HepG2 (cell line): ENCODE measurements around the gene EPB41. TPM values are rescaled to one million over a fixed set of nuclear protein-coding genes. Genes with fewer than 3 reads are reported as not detected.

ENCODE experiments used
- AGO2 ChIP-seq: fragments of 200-400 bp; formaldehyde crosslinking; optimal IDR thresholded peaks from 2 replicates; pipeline ENCODE3; 2017; ENCODE audit warnings: mild to moderate bottlenecking, low read depth, low read length, moderate library complexity
- CEBPB ChIP-seq: IDR thresholded peaks from 2 replicates; pipeline ENCODE4 v1.6.1; 2011; ENCODE audit warnings: low read depth, low read length, improper control_type of control experiment, borderline replicate concordance
- CEBPG ChIP-seq: IDR thresholded peaks from 2 replicates; pipeline ENCODE4 v1.6.1; 2016
- DMAP1 ChIP-seq: IDR thresholded peaks from 2 replicates; pipeline ENCODE4 v1.6.1; 2016
- GATAD2A ChIP-seq: IDR thresholded peaks from 2 replicates; pipeline ENCODE4 v1.6.1; 2016
- HNRNPL ChIP-seq: fragments of 200-400 bp; formaldehyde crosslinking; IDR thresholded peaks from 2 replicates; pipeline ENCODE4 v1.6.1; 2017; ENCODE audit warnings: mild to moderate bottlenecking, low read depth, low read length
- HOXA5 ChIP-seq: sonication (generic); formaldehyde crosslinking; IDR thresholded peaks from 2 replicates; pipeline ENCODE4 v1.4.0; 2020; ENCODE audit warnings: missing genetic modification reagents
- NRL ChIP-seq: sonication (generic); formaldehyde crosslinking; IDR thresholded peaks from 2 replicates; pipeline ENCODE4 v1.5.0; 2020; ENCODE audit warnings: missing genetic modification reagents, mild to moderate bottlenecking, moderate library complexity, borderline replicate concordance
- RXRB ChIP-seq: IDR thresholded peaks from 2 replicates; pipeline ENCODE4 v1.6.1; 2016; ENCODE audit warnings: borderline replicate concordance, missing genetic modification reagents, missing compliant biosample characterization
- SP4 ChIP-seq: sonication (generic); formaldehyde crosslinking; IDR thresholded peaks from 2 replicates; pipeline ENCODE4 v1.8.1; 2023; ENCODE audit warnings: mild to moderate bottlenecking, missing genetic modification reagents
- U2AF1 ChIP-seq: fragments of 200-400 bp; formaldehyde crosslinking; optimal IDR thresholded peaks from 2 replicates; pipeline ENCODE3; 2017; ENCODE audit warnings: mild to moderate bottlenecking, low read depth, low read length
- ZNF354B ChIP-seq: sonication (generic); formaldehyde crosslinking; IDR thresholded peaks from 2 replicates; pipeline ENCODE4 v1.8.0; 2022; ENCODE audit warnings: mild to moderate bottlenecking, missing genetic modification reagents
- ZSCAN20 ChIP-seq: sonication (generic); formaldehyde crosslinking; IDR thresholded peaks from 2 replicates; pipeline ENCODE4 v1.4.0; 2020; ENCODE audit warnings: missing genetic modification reagents, mild to moderate bottlenecking, borderline replicate concordance
- ZSCAN9 ChIP-seq: IDR thresholded peaks from 2 replicates; pipeline ENCODE4 v1.6.1; 2016; ENCODE audit warnings: borderline replicate concordance
- polyA plus RNA-seq, 8 experiments: library from polyadenylated mRNA; depleted of rRNA in 3 of 8; stranded (reverse) in 7 of 8; unstranded in 1 of 8; fragments of >200 nt; fragmentation: Illumina TruSeq in 4 of 8; extraction: Trizol in 4 of 8; gene quantifications; 2 replicates each; pipeline versions ENCODE4 v1.2.1 to v1.2.3, GENCODE V29; 2011 to 2016; ENCODE audit warnings: low read depth in 4 of 8, missing spikeins in 1 of 8, mixed read lengths in 1 of 8; ENCODE audit not compliant: insufficient read depth in 1 of 8
- total RNA-seq, 5 experiments: library from RNA; depleted of rRNA; stranded (reverse); fragments of >200 nt; fragmentation: Illumina TruSeq; extraction: Trizol; gene quantifications; 2 replicates each; pipeline ENCODE4 v1.2.3, GENCODE V29; 2016; ENCODE audit warnings: low read depth in 1 of 5
- TF ChIP-seq, protein P1 (sequence below): sonication (generic); formaldehyde crosslinking; IDR thresholded peaks from 2 replicates; pipeline ENCODE4 v1.5.1; 2020; ENCODE audit warnings: mild to moderate bottlenecking, missing genetic modification reagents
- TF ChIP-seq, protein P2 (sequence below): fragments of 450-650 bp; IDR thresholded peaks from 2 replicates; pipeline ENCODE4 v1.6.1; 2016
- TF ChIP-seq, protein P3 (sequence below): IDR thresholded peaks from 2 replicates; pipeline ENCODE4 v1.6.1; 2016; ENCODE audit warnings: missing genetic modification reagents, missing compliant biosample characterization
- TF ChIP-seq, protein P4 (sequence below), 2 experiments: sonication (generic) in 1 of 2; formaldehyde crosslinking in 1 of 2; IDR thresholded peaks; 2 replicates each; pipeline versions ENCODE4 v1.4.0 to v1.6.1; 2016 to 2020; ENCODE audit warnings: borderline replicate concordance in 1 of 2, low read depth in 1 of 2, mild to moderate bottlenecking in 1 of 2, missing genetic modification reagents in 1 of 2

The EPB41 gene
- total and polyA plus RNA-seq, 2 of the 13 experiments (the other 11 are each of a cell fraction or from before 2014, with no cell fraction given): 34.5 to 46.7 TPM

DNA sequence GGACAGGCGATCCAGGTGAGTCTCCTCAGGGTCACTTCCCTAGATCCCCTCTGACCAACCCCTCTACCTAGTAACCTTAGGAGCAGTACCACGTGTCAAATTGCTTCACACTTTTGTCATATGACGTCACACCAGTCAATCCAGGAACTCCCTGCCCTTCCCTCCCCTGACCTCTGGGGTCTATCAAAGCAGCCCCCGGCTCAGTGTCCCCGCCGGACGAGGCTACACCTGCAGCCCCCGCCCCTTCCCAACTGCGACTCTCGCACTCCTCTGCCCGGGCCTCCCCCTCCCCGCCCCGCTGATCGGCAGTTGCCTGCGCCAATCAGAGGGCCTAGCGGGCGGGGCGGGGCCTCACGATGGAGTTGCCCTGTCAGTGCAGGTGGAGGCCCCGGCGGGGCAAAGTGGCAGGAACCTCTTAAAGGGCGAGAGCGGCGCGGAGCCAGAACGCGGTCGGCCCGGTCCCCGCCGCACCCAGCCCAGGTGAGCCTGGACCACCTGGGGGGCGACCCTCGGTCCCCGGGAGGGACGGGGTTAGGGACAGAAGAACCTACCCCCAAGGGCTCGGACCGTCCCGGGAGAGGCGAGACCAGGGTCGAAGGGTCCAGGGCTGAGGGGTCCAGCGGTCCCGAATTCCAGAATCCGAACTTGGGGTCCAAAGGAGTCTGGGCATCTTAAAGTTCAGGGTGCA lies 27.5 kb upstream of the EPB41 start (continued):
- TF ChIP-seq, protein P1, sequence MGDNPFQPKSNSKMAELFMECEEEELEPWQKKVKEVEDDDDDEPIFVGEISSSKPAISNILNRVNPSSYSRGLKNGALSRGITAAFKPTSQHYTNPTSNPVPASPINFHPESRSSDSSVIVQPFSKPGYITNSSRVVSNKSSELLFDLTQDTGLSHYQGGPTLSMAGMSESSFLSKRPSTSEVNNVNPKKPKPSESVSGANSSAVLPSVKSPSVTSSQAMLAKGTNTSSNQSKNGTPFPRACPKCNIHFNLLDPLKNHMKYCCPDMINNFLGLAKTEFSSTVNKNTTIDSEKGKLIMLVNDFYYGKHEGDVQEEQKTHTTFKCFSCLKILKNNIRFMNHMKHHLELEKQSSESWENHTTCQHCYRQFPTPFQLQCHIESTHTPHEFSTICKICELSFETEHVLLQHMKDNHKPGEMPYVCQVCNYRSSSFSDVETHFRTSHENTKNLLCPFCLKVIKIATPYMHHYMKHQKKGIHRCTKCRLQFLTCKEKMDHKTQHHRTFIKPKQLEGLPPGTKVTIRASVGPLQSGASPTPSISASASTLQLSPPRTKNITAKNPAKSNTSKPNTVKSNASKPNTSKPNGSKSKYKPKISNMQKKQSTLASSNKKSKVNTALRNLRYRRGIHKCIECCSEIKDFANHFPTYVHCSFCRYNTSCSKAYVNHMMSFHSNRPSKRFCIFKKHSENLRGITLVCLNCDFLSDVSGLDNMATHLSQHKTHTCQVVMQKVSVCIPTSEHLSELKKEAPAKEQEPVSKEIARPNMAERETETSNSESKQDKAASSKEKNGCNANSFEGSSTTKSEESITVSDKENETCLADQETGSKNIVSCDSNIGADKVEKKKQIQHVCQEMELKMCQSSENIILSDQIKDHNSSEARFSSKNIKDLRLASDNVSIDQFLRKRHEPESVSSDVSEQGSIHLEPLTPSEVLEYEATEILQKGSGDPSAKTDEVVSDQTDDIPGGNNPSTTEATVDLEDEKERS (CRISPR knock-in tag): 0 out of 2 replicates have a peak, but pooled peaks have one; percentile 46
- TF ChIP-seq SP4 (CRISPR knock-in tag) (peak; percentile 38; the same call in 1 of the 2 replicates), CEBPG (CRISPR knock-in tag) (peak; percentile 66; the same call in 1 of the 2 replicates), AGO2 (no peak), GATAD2A (CRISPR knock-in tag) (0 out of 2 replicates have a peak, but pooled peaks have one; percentile 16), HNRNPL (0 out of 2 replicates have a peak, but pooled peaks have one; percentile 56), ZNF354B (no peak), CEBPB (peak; percentile 83), HOXA5 (peak; percentile 79), ZSCAN20 (CRISPR knock-in tag) (no peak), NRL (CRISPR knock-in tag) (no peak; the same call in 1 of the 2 replicates), U2AF1 (no peak), RXRB (CRISPR knock-in tag) (no peak), DMAP1 (0 out of 2 replicates have a peak, but pooled peaks have one; percentile 35), ZSCAN9 (no peak)
- TF ChIP-seq, protein P2, sequence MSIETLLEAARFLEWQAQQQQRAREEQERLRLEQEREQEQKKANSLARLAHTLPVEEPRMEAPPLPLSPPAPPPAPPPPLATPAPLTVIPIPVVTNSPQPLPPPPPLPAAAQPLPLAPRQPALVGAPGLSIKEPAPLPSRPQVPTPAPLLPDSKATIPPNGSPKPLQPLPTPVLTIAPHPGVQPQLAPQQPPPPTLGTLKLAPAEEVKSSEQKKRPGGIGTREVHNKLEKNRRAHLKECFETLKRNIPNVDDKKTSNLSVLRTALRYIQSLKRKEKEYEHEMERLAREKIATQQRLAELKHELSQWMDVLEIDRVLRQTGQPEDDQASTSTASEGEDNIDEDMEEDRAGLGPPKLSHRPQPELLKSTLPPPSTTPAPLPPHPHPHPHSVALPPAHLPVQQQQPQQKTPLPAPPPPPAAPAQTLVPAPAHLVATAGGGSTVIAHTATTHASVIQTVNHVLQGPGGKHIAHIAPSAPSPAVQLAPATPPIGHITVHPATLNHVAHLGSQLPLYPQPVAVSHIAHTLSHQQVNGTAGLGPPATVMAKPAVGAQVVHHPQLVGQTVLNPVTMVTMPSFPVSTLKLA: 0 out of 2 replicates have a peak, but pooled peaks have one; percentile 9
- TF ChIP-seq, protein P3, sequence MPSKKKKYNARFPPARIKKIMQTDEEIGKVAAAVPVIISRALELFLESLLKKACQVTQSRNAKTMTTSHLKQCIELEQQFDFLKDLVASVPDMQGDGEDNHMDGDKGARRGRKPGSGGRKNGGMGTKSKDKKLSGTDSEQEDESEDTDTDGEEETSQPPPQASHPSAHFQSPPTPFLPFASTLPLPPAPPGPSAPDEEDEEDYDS: peak; percentile 90
- TF ChIP-seq, protein P4, sequence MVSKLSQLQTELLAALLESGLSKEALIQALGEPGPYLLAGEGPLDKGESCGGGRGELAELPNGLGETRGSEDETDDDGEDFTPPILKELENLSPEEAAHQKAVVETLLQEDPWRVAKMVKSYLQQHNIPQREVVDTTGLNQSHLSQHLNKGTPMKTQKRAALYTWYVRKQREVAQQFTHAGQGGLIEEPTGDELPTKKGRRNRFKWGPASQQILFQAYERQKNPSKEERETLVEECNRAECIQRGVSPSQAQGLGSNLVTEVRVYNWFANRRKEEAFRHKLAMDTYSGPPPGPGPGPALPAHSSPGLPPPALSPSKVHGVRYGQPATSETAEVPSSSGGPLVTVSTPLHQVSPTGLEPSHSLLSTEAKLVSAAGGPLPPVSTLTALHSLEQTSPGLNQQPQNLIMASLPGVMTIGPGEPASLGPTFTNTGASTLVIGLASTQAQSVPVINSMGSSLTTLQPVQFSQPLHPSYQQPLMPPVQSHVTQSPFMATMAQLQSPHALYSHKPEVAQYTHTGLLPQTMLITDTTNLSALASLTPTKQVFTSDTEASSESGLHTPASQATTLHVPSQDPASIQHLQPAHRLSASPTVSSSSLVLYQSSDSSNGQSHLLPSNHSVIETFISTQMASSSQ (IDR thresholded peaks at IDR 0.05; ENCODE audit: low read depth): no peak
- TF ChIP-seq, protein P4 (CRISPR knock-in tag; IDR thresholded peaks at IDR 0.05; ENCODE audit: borderline replicate concordance): no peak
